ENCODE measurements around the gene RAP1B.
A peak's percentile ranks its signal among the peaks of the same experiment; 100 is the strongest.

RAP1B gene

GRCh38 chr12:68610370-68611093 lies at the start of gene RAP1B:
TSS of gene RAP1B (plus strand) at chr12:68610899. CDS start at chr12:68648725, 37,826 bp downstream.
- DNase-seq (ENCODE audit: low read depth in 3 of 3): peak; percentile 78 to 80 (median 79)

DNA sequence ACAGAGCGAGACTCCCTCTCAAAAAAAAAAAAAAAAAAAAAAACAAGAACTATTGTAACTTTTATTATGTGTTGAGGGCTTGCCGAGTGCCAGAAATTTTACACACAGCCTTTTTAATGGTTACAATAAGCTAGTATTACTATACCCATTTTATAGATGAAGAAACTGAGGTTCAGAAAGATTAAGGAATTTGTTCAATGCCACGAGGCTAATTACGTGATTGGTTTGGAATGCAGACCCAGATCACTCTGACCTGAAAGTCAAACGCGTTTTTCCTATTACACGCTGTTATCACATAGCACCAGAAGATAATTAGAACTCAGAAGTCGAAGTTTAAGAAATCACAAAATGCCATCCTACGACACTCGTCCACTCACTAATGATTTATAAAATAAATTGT lies 48.9 kb upstream of the RAP1B start:
- no peak for DNase-seq (ENCODE audit: low read depth in 3 of 3)

- DNase-seq (ENCODE audit: low read depth in 3 of 3): no peak
These were observed 46.5 kb upstream of the RAP1B start for GRCh38 chr12:68564166-68564565.

GRCh38 chr12:68565391-68565903 lies 45.3 kb upstream of the RAP1B start:
- no peak for DNase-seq (ENCODE audit: low read depth in 3 of 3)

DNA sequence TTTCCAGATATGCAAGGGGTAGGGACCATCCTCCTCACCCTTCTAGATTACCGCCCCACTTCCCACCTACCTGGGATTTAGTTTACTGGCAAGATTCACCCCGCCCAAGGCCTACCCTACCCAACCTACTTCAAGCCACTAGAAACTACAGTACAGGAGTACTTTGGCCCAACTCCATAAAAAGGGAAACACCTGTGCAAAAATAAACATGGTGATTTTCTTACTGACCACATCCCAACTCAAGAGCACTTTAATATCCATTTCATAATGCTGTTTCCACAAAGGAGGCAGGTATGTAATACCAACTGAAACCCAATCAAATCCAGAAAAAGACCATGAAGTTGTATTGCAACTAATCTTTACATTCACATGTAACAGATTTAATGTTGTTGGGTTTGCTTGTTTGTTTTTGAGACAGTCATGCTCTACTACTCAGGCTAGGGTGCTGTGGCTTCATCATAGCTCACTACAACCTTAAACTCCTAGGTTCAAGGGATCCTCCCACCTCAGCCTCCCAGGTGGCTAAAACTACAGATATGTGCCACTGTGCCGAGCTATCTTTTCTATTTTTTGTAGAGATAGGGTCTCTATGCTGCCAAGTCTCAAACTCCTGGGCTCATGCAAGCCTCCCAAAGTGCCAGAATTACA lies 41.7 kb upstream of the RAP1B start:
- DNase-seq (ENCODE audit: low read depth in 3 of 3): no peak

DNA sequence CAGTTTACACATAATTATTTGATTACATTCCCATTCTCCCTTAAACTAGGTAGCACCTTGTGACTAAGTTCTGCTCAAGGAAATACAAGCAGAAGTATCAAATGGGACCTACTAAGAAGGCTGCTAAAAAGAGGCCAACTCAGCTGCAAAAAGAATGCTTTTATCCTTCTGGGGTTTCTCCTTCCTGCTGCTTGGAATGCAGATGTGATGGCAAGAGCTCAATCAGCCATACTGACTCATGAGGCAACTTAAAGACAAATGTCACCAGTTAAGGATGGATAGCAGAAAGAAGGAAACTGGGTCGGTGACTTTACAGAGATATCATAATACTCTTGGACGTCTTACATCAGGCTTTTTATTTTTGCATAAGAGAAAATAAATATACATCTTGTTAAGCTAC lies 38.0 kb upstream of the RAP1B start:
- no peak for DNase-seq (ENCODE audit: low read depth in 3 of 3)

GRCh38 chr12:68573406-68573805 lies 37.3 kb upstream of the RAP1B start:
- DNase-seq (ENCODE audit: low read depth in 3 of 3): no peak

DNA sequence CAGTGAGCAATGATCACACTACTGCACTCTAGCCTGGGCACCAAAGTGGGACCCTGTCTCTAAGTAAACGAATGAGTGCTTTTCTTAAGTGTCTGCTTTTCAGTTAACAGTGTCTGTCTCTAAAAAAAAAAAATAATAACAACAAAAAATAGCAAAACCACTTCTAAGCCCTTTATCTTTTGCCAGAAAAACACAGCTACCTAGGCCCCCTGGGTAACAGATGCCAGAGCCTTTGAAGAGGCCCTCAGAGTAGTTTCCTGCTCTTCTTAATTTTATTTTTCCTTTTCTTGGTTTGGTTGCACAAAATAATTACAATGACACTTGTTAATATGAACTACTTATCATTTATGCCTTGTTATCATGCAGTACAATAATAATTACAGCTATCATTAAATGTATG lies 32.8 kb upstream of the RAP1B start:
- DNase-seq (ENCODE audit: low read depth in 3 of 3): no peak

GRCh38 chr12:68578765-68579164 lies 31.9 kb upstream of the RAP1B start:
- no peak for DNase-seq (ENCODE audit: low read depth in 3 of 3)

DNA sequence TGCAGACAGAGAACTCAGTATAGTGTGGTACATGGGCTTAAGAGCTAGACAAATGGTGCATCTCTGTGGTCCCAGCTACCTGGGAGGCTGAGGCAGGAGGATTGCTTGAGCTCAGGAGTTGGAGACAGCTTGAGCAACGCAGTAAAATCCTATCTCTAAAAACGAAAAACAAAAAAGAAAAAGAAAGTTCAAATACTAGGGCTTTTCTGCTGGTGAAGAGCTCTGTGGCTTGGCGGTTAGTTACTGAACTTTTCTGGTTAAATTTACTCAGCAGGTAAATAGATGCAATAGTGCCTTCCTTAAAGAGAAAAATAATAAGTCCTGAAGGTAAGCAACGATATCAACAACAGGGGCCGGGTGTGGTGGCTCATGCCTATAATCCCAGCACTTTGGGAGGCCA lies 31.4 kb upstream of the RAP1B start:
- no peak for DNase-seq (ENCODE audit: low read depth in 3 of 3)

DNA sequence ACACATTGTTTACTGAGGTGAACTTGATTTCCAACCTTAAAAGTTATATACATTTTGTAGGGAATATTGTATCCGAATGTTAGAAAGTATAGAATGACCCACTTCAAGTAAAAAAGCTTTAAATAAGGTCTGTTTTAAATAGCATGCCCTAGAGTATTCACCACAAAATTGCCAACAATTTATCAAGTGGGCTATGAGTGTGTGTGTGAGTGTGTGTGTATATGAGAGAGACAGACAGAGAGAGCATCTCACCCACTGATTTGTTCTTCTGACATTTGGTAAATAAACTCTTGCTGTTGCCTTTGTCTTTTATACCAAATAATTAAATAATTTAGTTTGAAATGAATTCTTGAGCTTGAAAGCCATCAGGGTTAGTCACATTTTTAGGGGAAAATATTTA lies 29.8 kb upstream of the RAP1B start:
- no peak for DNase-seq (ENCODE audit: low read depth in 3 of 3)

GRCh38 chr12:68581926-68582325 lies 28.8 kb upstream of the RAP1B start:
- no peak for DNase-seq (ENCODE audit: low read depth in 3 of 3)

- DNase-seq (ENCODE audit: low read depth in 3 of 3): no peak
These were observed 24.7 kb upstream of the RAP1B start for GRCh38 chr12:68585966-68586365.

DNA sequence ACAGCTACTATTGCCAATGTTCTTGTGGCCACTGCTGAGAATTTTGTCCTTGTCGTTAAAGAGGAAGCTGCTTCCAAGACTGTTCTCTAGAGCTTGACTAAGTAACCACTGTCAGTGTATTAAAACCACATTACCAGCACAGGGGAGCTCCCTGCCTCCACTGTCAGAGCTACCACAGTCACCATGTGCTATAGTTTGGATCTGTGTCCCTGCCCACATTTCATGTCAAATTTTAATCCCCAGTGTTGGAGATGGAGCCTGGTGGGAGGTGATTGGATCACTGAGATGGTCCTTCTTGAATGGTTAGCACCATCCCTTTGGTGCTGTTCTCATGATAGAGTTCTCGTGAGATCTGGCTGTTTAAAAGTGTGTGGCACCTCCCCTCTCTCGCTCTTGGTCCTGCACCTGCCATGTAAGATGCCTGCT lies 23.2 kb upstream of the RAP1B start:
- DNase-seq (ENCODE audit: low read depth in 3 of 3): no peak

DNA sequence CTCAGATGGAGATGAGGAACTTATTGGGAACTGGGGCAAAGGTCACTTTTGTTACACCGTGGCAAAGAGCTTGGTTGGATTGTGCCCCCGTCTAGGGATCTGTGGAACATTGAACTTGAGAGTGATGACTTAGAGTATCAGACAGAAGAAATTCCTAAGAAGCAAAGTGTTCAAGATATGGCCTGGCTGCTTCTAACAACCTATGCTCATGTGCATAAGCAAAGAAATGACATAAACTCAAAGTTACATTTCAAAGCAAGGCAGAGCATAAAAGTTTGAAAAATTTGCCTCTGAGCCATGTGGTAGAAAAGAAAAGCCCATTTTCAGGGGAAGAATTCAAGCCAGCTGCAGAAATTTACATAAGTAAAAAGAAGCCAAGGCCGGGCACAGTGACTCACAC lies 21.5 kb upstream of the RAP1B start:
- DNase-seq (ENCODE audit: low read depth in 3 of 3): no peak

GRCh38 chr12:68591734-68592418 lies 18.8 kb upstream of the RAP1B start:
- DNase-seq (ENCODE audit: low read depth in 3 of 3): peak in 1 of 3 experiments; percentile 6

DNA sequence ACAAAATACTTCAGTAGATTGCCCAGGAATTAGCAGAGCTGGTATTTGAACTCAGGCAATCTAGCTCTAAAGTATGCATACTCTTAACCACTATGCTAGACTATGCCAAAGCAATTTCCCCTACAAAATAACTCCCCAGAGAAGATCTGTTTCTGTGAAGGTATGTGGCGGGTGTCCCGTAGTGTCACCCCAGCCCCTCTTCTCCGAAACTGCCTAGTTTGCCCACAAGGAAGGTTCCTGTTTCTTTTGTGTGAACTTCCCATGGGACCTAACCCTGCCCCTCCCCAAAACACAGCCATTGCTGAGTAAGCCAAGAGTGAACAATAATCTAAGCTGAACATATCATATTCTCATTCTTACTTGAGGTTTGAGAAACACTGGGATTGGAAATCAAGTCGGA lies 15.5 kb upstream of the RAP1B start:
- DNase-seq (ENCODE audit: low read depth in 3 of 3): no peak

DNA sequence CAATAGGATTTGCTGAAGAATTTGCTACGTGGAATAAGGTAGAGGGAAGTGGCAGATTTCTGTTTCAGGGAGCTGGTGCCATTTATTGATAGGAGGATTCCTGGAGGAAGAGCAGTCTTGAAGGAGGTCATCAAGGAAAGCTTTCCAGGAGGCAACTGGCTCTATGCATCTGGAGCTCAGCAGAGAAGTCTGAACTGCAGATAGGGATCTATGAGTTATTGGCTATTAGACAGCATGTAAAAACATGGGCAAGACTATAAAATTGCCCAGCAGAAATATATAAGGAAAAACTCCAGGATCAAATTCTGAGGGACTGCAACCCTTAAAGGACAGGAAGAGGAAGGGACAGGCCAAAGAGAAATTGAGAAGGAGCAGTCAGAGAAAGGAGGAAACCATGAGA lies 8.9 kb upstream of the RAP1B start:
- no peak for DNase-seq (ENCODE audit: low read depth in 3 of 3)

DNA sequence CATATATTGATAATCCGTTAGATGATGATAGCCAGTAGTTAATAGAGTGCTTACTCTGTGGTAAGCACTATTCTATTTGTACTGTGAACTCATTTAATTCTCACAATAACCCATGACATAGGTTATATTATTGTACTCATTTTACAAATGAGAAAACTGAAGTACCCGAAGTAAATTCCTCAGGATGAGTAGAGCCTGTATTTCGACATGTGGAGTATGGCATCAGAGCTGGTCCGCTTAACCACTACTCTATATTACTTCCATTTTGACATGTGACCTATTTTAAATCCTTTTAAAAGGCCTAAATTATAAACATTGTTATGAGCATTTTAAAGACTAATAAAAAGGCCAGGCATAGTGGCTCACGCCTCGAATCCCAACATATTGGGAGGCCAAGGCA lies 8.0 kb upstream of the RAP1B start:
- no peak for DNase-seq (ENCODE audit: low read depth in 3 of 3)

DNA sequence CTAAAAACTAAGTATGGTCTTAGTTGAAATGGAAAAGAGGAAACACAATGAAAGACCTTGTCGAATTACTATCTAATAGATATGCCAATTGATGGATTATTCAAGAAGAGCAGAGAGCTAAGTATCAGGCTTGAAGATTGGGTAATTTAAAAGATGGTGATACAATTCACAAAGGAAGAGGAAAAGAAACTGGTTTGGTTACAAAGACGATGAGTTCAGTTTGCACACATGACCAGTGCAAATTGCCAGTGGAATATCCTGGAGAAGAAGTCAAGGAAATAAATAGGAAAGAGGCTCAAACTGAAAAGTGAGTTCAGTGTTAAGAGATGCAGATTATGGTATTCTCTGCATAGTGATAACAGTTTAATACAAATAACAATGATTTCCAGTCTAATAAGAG lies 2.5 kb upstream of the RAP1B start:
- no peak for DNase-seq (ENCODE audit: low read depth in 3 of 3)

GRCh38 chr12:68609998-68610369 lies 715 bp upstream of the RAP1B start:
- no peak for DNase-seq (ENCODE audit: low read depth in 3 of 3)

GRCh38 chr12:68611094-68611805 lies 551 bp downstream of the RAP1B start:
- DNase-seq (ENCODE audit: low read depth in 3 of 3): peak; percentile 10 to 26 (median 22)

Data from stimulated activated CD4-positive, alpha-beta T cell treated with anti-CD3 and anti-CD28 coated beads, TNF-alpha, amount 100 ng/mL, for 4 hours (primary cell).